Gastroesophageal sphincter (tissue), 4 donors: ENCODE measurements around the gene ITGB5. TPM values are rescaled to one million over a fixed set of nuclear protein-coding genes. Genes with fewer than 3 reads are reported as not detected.

Experiments used
- ATAC-seq: fragments of 150-250 bp; one replicate; pipeline ENCODE4 v1.9.1; 2016; ENCODE audit warnings: mild to moderate bottlenecking, moderate library complexity
- H3K27ac ChIP-seq, 4 donors: fragments of 200-600 bp; sonication (generic) in 3 of 4; 1 replicate in 3 of 4; 2 replicates in 1 of 4; pipeline ENCODE4 v1.5.1; 2016 to 2019
- H3K27me3 ChIP-seq: fragments of 200-600 bp; sonication (generic); one replicate; pipeline ENCODE4 v1.5.1; 2019
- H3K36me3 ChIP-seq, 2 donors: fragments of 200-600 bp; sonication (generic); one replicate each; pipeline ENCODE4 v1.5.1; 2019; ENCODE audit warnings: control low read depth in 1 of 2
- H3K4me1 ChIP-seq, 3 donors: fragments of 200-600 bp; sonication (generic); 1 replicate in 2 of 3; 2 replicates in 1 of 3; pipeline ENCODE4 v1.5.1; 2016 to 2019; ENCODE audit warnings: control low read depth in 2 of 3
- H3K4me3 ChIP-seq, 2 donors: fragments of 200-600 bp; sonication (generic); one replicate each; pipeline ENCODE4 v1.5.1; 2019; ENCODE audit warnings: mild to moderate bottlenecking in 1 of 2, moderate library complexity in 1 of 2
- H3K9me3 ChIP-seq, 3 donors: fragments of 200-600 bp; sonication (generic); one replicate each; pipeline ENCODE4 v1.5.1; 2017 to 2019; ENCODE audit warnings: control low read depth in 2 of 3
- CTCF ChIP-seq, 4 experiments: fragments of 200-600 bp in 2 of 4; fragments of 450-650 bp in 2 of 4; sonication (generic) in 1 of 4; IDR thresholded peaks; one replicate each; pipeline ENCODE4 v1.5.1; 2017 to 2019; ENCODE audit warnings: antibody characterized with exemption in 4 of 4, mild to moderate bottlenecking in 2 of 4, moderate library complexity in 2 of 4
- EP300 ChIP-seq: sonication (generic); formaldehyde crosslinking; IDR thresholded peaks from one replicate; pipeline ENCODE4 v1.6.1; 2017; ENCODE audit warnings: antibody characterized with exemption, mild to moderate bottlenecking
- POLR2A ChIP-seq, 2 donors: fragments of 450-650 bp; IDR thresholded peaks; one replicate each; pipeline ENCODE4 v1.6.1; 2017; ENCODE audit warnings: antibody characterized with exemption in 2 of 2, mild to moderate bottlenecking in 2 of 2, moderate library complexity in 1 of 2
- POLR2AphosphoS5 ChIP-seq: sonication (generic); formaldehyde crosslinking; IDR thresholded peaks from one replicate; pipeline ENCODE4 v1.6.1; 2017; ENCODE audit warnings: antibody characterized with exemption
- WGBS, 2 donors: methylation state at CpG; one replicate each; pipeline ENCODE4 v1.1.5; 2018; ENCODE audit warnings: low coverage in 1 of 2; 5-methylcytosine and 5-hydroxymethylcytosine counted together
- total RNA-seq, 4 donors: library from RNA; depleted of rRNA; stranded (reverse); fragments of >200 nt; gene quantifications; one replicate each; pipeline ENCODE4 v1.1.0, GENCODE V29; 2016

ITGB5 gene
- total RNA-seq, 4 donors from 2014 or later, result 125 to 312 (median 151) TPM

DNA sequence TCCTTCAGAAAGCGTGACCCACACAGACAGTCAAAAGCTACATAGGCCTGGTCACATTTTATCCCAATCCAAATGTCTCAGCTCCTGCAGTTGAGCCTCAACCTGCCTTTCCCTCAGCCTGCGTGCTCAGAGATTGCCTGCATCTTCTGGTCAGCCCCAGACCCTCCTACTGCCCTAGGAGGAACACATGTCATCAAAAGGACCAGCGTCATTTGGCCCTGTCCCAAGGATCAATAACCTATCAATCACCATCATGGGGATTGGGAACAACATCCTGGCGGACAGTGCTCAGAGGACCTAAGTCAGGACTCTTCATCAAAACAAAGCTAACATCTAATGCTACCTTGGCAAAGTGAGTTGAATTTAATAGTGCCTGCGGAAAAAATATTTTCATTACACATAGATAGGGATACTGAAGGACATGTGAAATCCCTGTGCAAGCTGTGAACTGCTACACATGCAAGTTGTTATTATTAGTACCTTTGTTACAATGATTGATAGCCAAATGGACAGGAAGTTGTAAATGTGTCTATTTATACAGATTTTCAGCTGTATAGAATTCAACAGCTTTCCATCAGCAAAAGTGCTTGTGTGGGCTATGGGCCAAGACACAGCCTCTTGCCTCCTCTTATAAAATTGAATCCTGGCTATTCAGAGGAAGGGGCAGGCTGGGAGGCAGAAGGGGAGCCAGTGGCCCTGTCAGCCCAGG is 109.2 kb downstream of the ITGB5 start:
- no peak for TF ChIP-seq CTCF (IDR thresholded peaks at IDR 0.05)
- TF ChIP-seq POLR2AphosphoS5, result no peak
- TF ChIP-seq POLR2A (IDR thresholded peaks at IDR 0.05), result no peak
- no peak for TF ChIP-seq EP300
- H3K9me3 ChIP-seq, result no peaks in the 10 kb centered on the region
- H3K4me1 ChIP-seq, result peaks cover 13 to 75% (median 37%) of the 10 kb centered on the region in 3 donors
- ATAC-seq, result no peak
- H3K4me3 ChIP-seq, result no peak overlapping the region
- H3K36me3 ChIP-seq, result peaks cover 0 to 23% of the 10 kb centered on the region in 2 donors
- no peaks in the 10 kb centered on the region for H3K27me3 ChIP-seq
- WGBS, 2 donors, result 73 to 75% methylated on average over 1 to 4 of the region's 5 CpGs
- H3K27ac ChIP-seq, result peak overlapping the region in 3 of 4 donors; percentile 12 to 93 (median 90)

DNA sequence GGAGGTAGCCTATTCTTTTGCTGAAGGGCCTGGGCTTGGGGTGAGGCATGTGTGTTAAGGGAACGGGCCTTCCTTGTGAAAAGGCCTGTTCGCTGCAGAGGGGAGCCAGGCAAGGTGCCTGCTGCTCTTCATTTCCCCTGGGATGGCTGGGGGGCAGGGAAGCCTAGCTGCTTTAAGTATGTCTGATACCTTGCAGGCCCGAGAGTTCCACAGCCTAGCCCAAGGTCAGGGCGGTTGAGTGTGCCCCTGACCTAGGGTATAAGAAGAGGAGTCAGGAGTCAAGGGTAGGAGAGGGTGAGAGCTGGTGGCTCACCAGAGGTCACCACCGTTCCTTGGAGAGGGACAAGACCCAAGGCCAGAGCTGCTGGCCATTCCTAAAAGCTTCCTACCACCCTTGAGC is 110.3 kb downstream of the ITGB5 start:
- no peaks in the 10 kb centered on the region for H3K27me3 ChIP-seq
- no peak for TF ChIP-seq POLR2AphosphoS5
- TF ChIP-seq POLR2A (IDR thresholded peaks at IDR 0.05), result no peak
- TF ChIP-seq EP300, result no peak
- no peak for TF ChIP-seq CTCF (IDR thresholded peaks at IDR 0.05)
- no peaks in the 10 kb centered on the region for H3K9me3 ChIP-seq
- H3K36me3 ChIP-seq, result peaks cover 0 to 23% of the 10 kb centered on the region in 2 donors
- H3K27ac ChIP-seq, result peak overlapping the region in 1 of 4 donors; percentile 93
- peaks cover 16 to 82% (median 44%) of the 10 kb centered on the region in 3 donors for H3K4me1 ChIP-seq
- H3K4me3 ChIP-seq, result no peak overlapping the region
- WGBS, 2 donors, result no CpG with 5 or more reads among the region's 5 CpGs
- ATAC-seq, result no peak

DNA sequence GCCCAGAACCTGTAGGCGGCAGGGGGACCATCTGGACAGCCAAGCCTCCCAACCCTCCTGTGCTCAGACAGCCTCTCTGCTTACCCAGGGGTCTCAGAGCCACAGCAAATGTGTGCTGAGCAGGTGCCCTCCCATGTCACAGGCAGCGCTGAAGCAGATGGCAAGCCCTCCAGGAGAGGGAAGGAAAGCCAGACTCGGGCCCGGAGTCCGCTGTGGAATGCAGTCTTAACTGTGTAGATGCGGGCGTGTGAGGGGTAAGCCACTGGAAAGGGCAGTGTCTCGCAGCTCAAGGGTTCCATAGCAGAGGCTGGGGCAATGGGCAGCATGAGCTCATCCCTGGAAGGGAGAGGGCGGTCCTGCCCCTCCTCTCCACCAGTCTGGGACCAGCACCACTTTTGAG is 111.3 kb downstream of the ITGB5 start:
- H3K27me3 ChIP-seq, result no peaks in the 10 kb centered on the region
- peaks cover 0 to 23% of the 10 kb centered on the region in 2 donors for H3K36me3 ChIP-seq
- no peaks in the 10 kb centered on the region for H3K9me3 ChIP-seq
- TF ChIP-seq POLR2A (IDR thresholded peaks at IDR 0.05) (no peak), POLR2AphosphoS5 (no peak), EP300 (no peak), CTCF (IDR thresholded peaks at IDR 0.05) (no peak)
- no peak for ATAC-seq
- H3K4me1 ChIP-seq, result peaks cover 9 to 82% (median 40%) of the 10 kb centered on the region in 3 donors
- H3K27ac ChIP-seq, result peak overlapping the region in 1 of 4 donors; percentile 79
- 83 to 90% methylated on average over 1 to 7 of the region's 9 CpGs for WGBS, 2 donors
- H3K4me3 ChIP-seq, result no peak overlapping the region

GRCh38 chr3:124774841-124775402 is 112.2 kb downstream of the ITGB5 start:
- no peak for ATAC-seq
- Histone ChIP-seq H3K27ac (peak overlapping the region in 3 of 4 donors; percentile 61 to 79 (median 68)), H3K9me3 (no peaks in the 10 kb centered on the region), H3K36me3 (peaks cover 0 to 26% of the 10 kb centered on the region in 2 donors), H3K27me3 (no peaks in the 10 kb centered on the region), H3K4me1 (peaks cover 6 to 82% (median 36%) of the 10 kb centered on the region in 3 donors), H3K4me3 (no peak overlapping the region)
- WGBS, 2 donors, result 72 to 86% methylated on average over 5 to 7 of the region's 7 CpGs
- TF ChIP-seq POLR2AphosphoS5, result no peak
- TF ChIP-seq EP300, result no peak
- no peak for TF ChIP-seq CTCF (IDR thresholded peaks at IDR 0.05)
- TF ChIP-seq POLR2A (IDR thresholded peaks at IDR 0.05), result no peak
